ENCODE data around the gene XRCC5.

GRCh38 chr2:216146573-216146972 is 37.4 kb downstream of the XRCC5 start:
- TF ChIP-seq CTCF (IDR thresholded peaks at IDR 0.05; ENCODE audit: extremely low read depth in 1 of 2, insufficient read depth in 1 of 2, low read depth in 1 of 2, low read length in 2 of 2) = no peak
- no peak for TF ChIP-seq EZH2 (IDR thresholded peaks at IDR 0.05; ENCODE audit: borderline replicate concordance, low read depth, low read length, severe bottlenecking)
- TF ChIP-seq JUN (IDR thresholded peaks at IDR 0.05; ENCODE audit: borderline replicate concordance, insufficient read depth, insufficient read length, low read depth) = no peak

Measured in endothelial cell of umbilical vein (primary cell).